IMR-90 (cell line): ENCODE data around the gene HLA-DOB. TPM values are rescaled to one million over a fixed set of nuclear protein-coding genes. Genes with fewer than 3 reads are reported as not detected.

Experiments used
- ATAC-seq: fragments of 200-7000 bp; cut with Tn5 transposase; 2 replicates; pipeline ENCODE4 v1.9.1; 2020; ENCODE audit warnings: low read depth, mild to moderate bottlenecking, moderate library complexity
- BruUV-seq: library from RNA; stranded (reverse); fragments of 400-500 nt; replicated peaks from 2 replicates; lab custom pipeline; 2021; lab: Mats Ljungman, UMichigan
- CTCF ChIA-PET: fragments of 300-600 bp; formaldehyde crosslinking; extraction: SDS; loops from one replicate; lab custom pipeline; 2021; ENCODE audit warnings: antibody characterized with exemption; lab: Yijun Ruan, JAX
- POLR2A ChIA-PET: fragments of 300-600 bp; sonication (Branson Sonifier 250); formaldehyde crosslinking; loops from one replicate; lab custom pipeline; 2022; ENCODE audit warnings: antibody characterized with exemption; ENCODE audit not compliant: unreplicated experiment; lab: Charles Lee
- DNase-seq: peaks from one replicate; pipeline ENCODE4 v3.0.0; 2013
- H2AFZ ChIP-seq: replicated peaks from 2 replicates; pipeline ENCODE3; 2013; ENCODE audit warnings: low read length, mild to moderate bottlenecking; ENCODE audit not compliant: poor library complexity
- H2AK5ac ChIP-seq: 2 replicates; pipeline ENCODE4 v1.6.1; 2013; ENCODE audit warnings: low read depth, low read length, inconsistent platforms
- H2AK9ac ChIP-seq: replicated peaks from 2 replicates; pipeline ENCODE3; 2013; ENCODE audit warnings: mild to moderate bottlenecking, low read depth, low read length, moderate library complexity; ENCODE audit not compliant: poor library complexity
- H2BK120ac ChIP-seq: 2 replicates; pipeline ENCODE4 v1.6.1; 2013; ENCODE audit warnings: low read depth, low read length, inconsistent platforms
- H2BK15ac ChIP-seq: 3 replicates; pipeline ENCODE4 v1.6.1; 2013; ENCODE audit warnings: low read depth, low read length, inconsistent platforms
- H2BK20ac ChIP-seq: 2 replicates; pipeline ENCODE4 v1.6.1; 2013; ENCODE audit warnings: low read depth, mild to moderate bottlenecking, inconsistent platforms, low read length, moderate library complexity
- H2BK5ac ChIP-seq: 2 replicates; pipeline ENCODE4 v1.6.1; 2013; ENCODE audit warnings: mild to moderate bottlenecking, low read depth, low read length, inconsistent platforms; ENCODE audit not compliant: poor library complexity, severe bottlenecking
- H3K14ac ChIP-seq: replicated peaks from 2 replicates; pipeline ENCODE4 v1.6.1; 2013; ENCODE audit warnings: low read depth, low read length, inconsistent platforms
- H3K18ac ChIP-seq: 2 replicates; pipeline ENCODE4 v1.6.1; 2013; ENCODE audit warnings: low read depth, low read length, control low read depth
- H3K23ac ChIP-seq: 2 replicates; pipeline ENCODE4 v1.6.1; 2013; ENCODE audit warnings: low read depth, low read length, inconsistent platforms
- H3K27ac ChIP-seq: 2 replicates; pipeline ENCODE4 v1.5.1; 2013; ENCODE audit warnings: mild to moderate bottlenecking, control low read depth, low read length; ENCODE audit not compliant: insufficient read depth
- H3K27me3 ChIP-seq: 2 replicates; pipeline ENCODE4 v1.6.1; 2013; ENCODE audit warnings: low read length; ENCODE audit not compliant: control insufficient read depth, insufficient read depth
- H3K36me3 ChIP-seq: 2 replicates; pipeline ENCODE4 v1.6.1; 2013; ENCODE audit warnings: low read length, mixed read lengths; ENCODE audit not compliant: control insufficient read depth, insufficient read depth
- H3K4ac ChIP-seq: 2 replicates; pipeline ENCODE4 v1.6.1; 2013; ENCODE audit warnings: low read depth, low read length, inconsistent platforms
- H3K4me1 ChIP-seq: 2 replicates; pipeline ENCODE4 v1.6.1; 2013; ENCODE audit warnings: low read length, mixed read lengths; ENCODE audit not compliant: control insufficient read depth, insufficient read depth
- H3K4me2 ChIP-seq: 2 replicates; pipeline ENCODE4 v1.6.1; 2013; ENCODE audit warnings: low read depth, mild to moderate bottlenecking, control low read depth, low read length, moderate library complexity
- H3K4me3 ChIP-seq: 2 replicates; pipeline ENCODE4 v1.5.1; 2013; ENCODE audit warnings: low read depth, mild to moderate bottlenecking, control low read depth, low read length, moderate library complexity; ENCODE audit not compliant: insufficient read depth
- H3K56ac ChIP-seq: 2 replicates; pipeline ENCODE4 v1.6.1; 2013; ENCODE audit warnings: low read length, inconsistent platforms; ENCODE audit not compliant: insufficient read depth; ENCODE audit errors: extremely low read depth
- H3K79me1 ChIP-seq, 2 experiments: 2 replicates each; pipeline ENCODE4 v1.6.1; 2013; ENCODE audit warnings: low read length in 2 of 2, inconsistent platforms in 1 of 2, low read depth in 1 of 2
- H3K9ac ChIP-seq: 2 replicates; pipeline ENCODE4 v1.6.1; 2013; ENCODE audit warnings: low read depth, low read length, control low read depth
- H3K9me1 ChIP-seq: 2 replicates; pipeline ENCODE4 v1.6.1; 2013; ENCODE audit warnings: low read length, inconsistent platforms; ENCODE audit not compliant: insufficient read depth
- H3K9me3 ChIP-seq: 2 replicates; pipeline ENCODE4 v1.6.1; 2013; ENCODE audit warnings: low read length; ENCODE audit not compliant: control insufficient read depth, insufficient read depth
- H4K20me1 ChIP-seq: 2 replicates; pipeline ENCODE4 v1.6.1; 2013; ENCODE audit warnings: low read length, inconsistent platforms; ENCODE audit not compliant: insufficient read depth
- H4K5ac ChIP-seq: 2 replicates; pipeline ENCODE4 v1.6.1; 2013; ENCODE audit warnings: mild to moderate bottlenecking, low read depth, low read length, control low read depth
- H4K8ac ChIP-seq, 2 experiments: 2 replicates each; pipeline ENCODE4 v1.6.1; 2013; ENCODE audit warnings: low read depth in 2 of 2, low read length in 2 of 2, control low read depth in 1 of 2, inconsistent platforms in 1 of 2
- H4K91ac ChIP-seq: 2 replicates; pipeline ENCODE4 v1.6.1; 2013; ENCODE audit warnings: low read depth, low read length, inconsistent platforms; ENCODE audit not compliant: insufficient read depth
- CEBPB ChIP-seq: IDR thresholded peaks from 2 replicates; pipeline ENCODE4 v1.6.1; 2012; ENCODE audit warnings: low read depth, low read length, improper control_type of control experiment
- CHD1 ChIP-seq: IDR thresholded peaks from 2 replicates; pipeline ENCODE4 v1.6.1; 2012; ENCODE audit warnings: low read depth, low read length, improper control_type of control experiment
- CTCF ChIP-seq: conservative IDR thresholded peaks from 2 replicates; pipeline ENCODE4 v1.5.1; 2012; ENCODE audit warnings: mild to moderate bottlenecking, low read depth, low read length, improper control_type of control experiment
- ELK1 ChIP-seq: fragments of 150-350 bp; IDR thresholded peaks from 2 replicates; pipeline ENCODE4 v1.6.1; 2016; ENCODE audit warnings: low read depth, mild to moderate bottlenecking, low read length, moderate library complexity, borderline replicate concordance
- FOS ChIP-seq: fragments of 150-350 bp; IDR thresholded peaks from 2 replicates; pipeline ENCODE4 v1.6.1; 2016; ENCODE audit warnings: low read depth, low read length
- MAFK ChIP-seq: IDR thresholded peaks from 2 replicates; pipeline ENCODE4 v1.6.1; 2012; ENCODE audit warnings: low read depth, low read length, improper control_type of control experiment
- MAZ ChIP-seq: IDR thresholded peaks from 2 replicates; pipeline ENCODE4 v1.6.1; 2012; ENCODE audit warnings: low read depth, mild to moderate bottlenecking, low read length, improper control_type of control experiment, moderate library complexity, borderline replicate concordance
- MXI1 ChIP-seq: IDR thresholded peaks from 2 replicates; pipeline ENCODE4 v1.6.1; 2012; ENCODE audit warnings: low read depth, mild to moderate bottlenecking, low read length, moderate library complexity, borderline replicate concordance
- NFE2L2 ChIP-seq: fragments of 150-350 bp; IDR thresholded peaks from 2 replicates; pipeline ENCODE4 v1.6.1; 2016; ENCODE audit warnings: low read depth, mild to moderate bottlenecking, low read length
- POLR2A ChIP-seq: IDR thresholded peaks from 2 replicates; pipeline ENCODE4 v1.6.1; 2012; ENCODE audit warnings: mild to moderate bottlenecking, low read depth, low read length
- RAD21 ChIP-seq: IDR thresholded peaks from 2 replicates; pipeline ENCODE4 v1.6.1; 2012; ENCODE audit warnings: low read length, improper control_type of control experiment
- RCOR1 ChIP-seq: IDR thresholded peaks from 2 replicates; pipeline ENCODE4 v1.6.1; 2012; ENCODE audit warnings: mild to moderate bottlenecking, low read length, improper control_type of control experiment; ENCODE audit not compliant: insufficient replicate concordance
- RFX5 ChIP-seq: IDR thresholded peaks from 2 replicates; pipeline ENCODE4 v1.8.0; 2012; ENCODE audit warnings: low read depth, mild to moderate bottlenecking, low read length, moderate library complexity
- SMC3 ChIP-seq: fragments of 150-350 bp; IDR thresholded peaks from 2 replicates; pipeline ENCODE4 v1.6.1; 2016; ENCODE audit warnings: low read depth, mild to moderate bottlenecking, antibody characterized with exemption, low read length, moderate library complexity
- USF2 ChIP-seq: fragments of 150-350 bp; IDR thresholded peaks from 2 replicates; pipeline ENCODE4 v1.6.1; 2017; ENCODE audit warnings: mild to moderate bottlenecking, antibody characterized with exemption, low read length, low read depth
- WGBS, 2 experiments: methylation state at CpG; one replicate each; pipeline versions ENCODE4 v1.1.5 to v1.1.7; 2013; ENCODE audit warnings: missing lambda C conversion rate in 2 of 2; ENCODE audit not compliant: insufficient read length in 1 of 2; ENCODE audit errors: extremely low coverage in 2 of 2; 5-methylcytosine and 5-hydroxymethylcytosine counted together
- dilution Hi-C: fragments of 300-500 bp; cut with HindIII; formaldehyde crosslinking; loops from one replicate; pipeline ENCODE4 v1.14.3; 2018; ENCODE audit warnings: low sequenced_read_pairs; ENCODE audit not compliant: unreplicated experiment
- in situ Hi-C: fragments of 300-500 bp; cut with MboI; formaldehyde crosslinking; loops from 3 replicates; pipeline ENCODE4 v1.14.3; 2019; ENCODE audit warnings: low sequenced_read_pairs, inconsistent platforms, mixed read lengths
- intact Hi-C: fragments of 100-400 bp; cut with micrococcal nuclease; formaldehyde crosslinking; loops from 2 replicates; pipeline ENCODE4 v1.10.0; 2022
- polyA plus RNA-seq, 3 experiments: library from polyadenylated mRNA; depleted of rRNA; stranded (reverse); fragments of >200 nt; gene quantifications; 2 replicates each; pipeline ENCODE4 v1.2.3, GENCODE V29; 2012; ENCODE audit warnings: low replicate concordance in 1 of 3
- total RNA-seq: library from RNA; depleted of rRNA; stranded (reverse); fragments of >200 nt; gene quantifications from 2 replicates; pipeline ENCODE4 v1.2.3, GENCODE V29; 2012

HLA-DOB gene
- total and polyA plus RNA-seq, 2 of the 4 experiments (the other 2 are of a cell fraction): 0.36 to 2.3 TPM

- Histone ChIP-seq H3K9me1 (no peaks in the 10 kb centered on the region), H3K9ac (no peak overlapping the region), H3K4me2 (no peak overlapping the region), H3K4me1 (no peaks in the 10 kb centered on the region), H3K4me3 (no peak overlapping the region), H2AK5ac (no peak overlapping the region), H3K27me3 (peaks cover under 1% of the 10 kb centered on the region), H3K4ac (no peak overlapping the region), H4K91ac (no peak overlapping the region), H3K23ac (no peak overlapping the region), H4K20me1 (no peaks in the 10 kb centered on the region), H3K36me3 (no peaks in the 10 kb centered on the region), H2BK5ac (no peak overlapping the region), H3K27ac (no peak overlapping the region), H2BK20ac (no peak overlapping the region), H3K18ac (no peak overlapping the region), H4K5ac (no peak overlapping the region), H2BK15ac (no peak overlapping the region), H2BK120ac (no peak overlapping the region), H3K56ac (no peak overlapping the region), H3K9me3 (no peaks in the 10 kb centered on the region), H2AK9ac (no peak overlapping the region), H3K14ac (no peak overlapping the region), H4K8ac (no peak overlapping the region), H3K79me1 (no peaks in the 10 kb centered on the region), H2AFZ (no peak overlapping the region)
- CTCF ChIA-PET: no interaction called here
- dilution Hi-C loops (no loop called here), in situ Hi-C loops (no loop called here), intact Hi-C loops (no loop called here)
- DNase-seq: no peak
- TF ChIP-seq MAZ (no peak), ELK1 (no peak), RFX5 (no peak), SMC3 (no peak), CTCF (no peak), CEBPB (no peak), USF2 (no peak), POLR2A (no peak), CHD1 (no peak), RAD21 (no peak), MAFK (no peak), NFE2L2 (no peak), FOS (no peak), MXI1 (no peak), RCOR1 (no peak)
- no CpG with 5 or more reads among the region's 1 CpG for WGBS, 2 experiments
- POLR2A ChIA-PET: no interaction called here
- BruUV-seq: no TSS peak
- ATAC-seq: no peak
These were observed 44.1 kb downstream of the HLA-DOB start for GRCh38 chr6:32772656-32773055.
